ENCODE results near the gene PLAAT2.

DNA sequence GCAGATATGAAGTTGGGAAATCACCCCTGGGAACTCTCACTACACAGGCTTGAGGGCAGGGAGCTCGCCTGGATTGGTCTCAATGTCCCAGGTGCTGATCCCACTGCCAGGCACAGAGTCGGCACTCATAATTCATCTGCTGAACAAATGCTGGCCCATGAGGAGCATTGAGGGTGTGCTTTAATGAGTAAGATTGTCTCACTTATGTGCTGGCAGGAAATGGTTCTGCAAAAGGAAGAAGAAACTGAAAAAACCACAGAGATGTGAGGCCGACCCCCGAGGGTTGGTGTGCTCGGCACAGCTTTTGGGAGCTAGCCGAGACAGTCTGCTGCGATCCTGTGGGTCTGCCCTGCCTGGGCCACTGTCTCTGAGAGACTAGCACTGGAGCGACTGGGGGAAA is 9.4 kb downstream of the PLAAT2 start:
- TF ChIP-seq, protein P1, sequence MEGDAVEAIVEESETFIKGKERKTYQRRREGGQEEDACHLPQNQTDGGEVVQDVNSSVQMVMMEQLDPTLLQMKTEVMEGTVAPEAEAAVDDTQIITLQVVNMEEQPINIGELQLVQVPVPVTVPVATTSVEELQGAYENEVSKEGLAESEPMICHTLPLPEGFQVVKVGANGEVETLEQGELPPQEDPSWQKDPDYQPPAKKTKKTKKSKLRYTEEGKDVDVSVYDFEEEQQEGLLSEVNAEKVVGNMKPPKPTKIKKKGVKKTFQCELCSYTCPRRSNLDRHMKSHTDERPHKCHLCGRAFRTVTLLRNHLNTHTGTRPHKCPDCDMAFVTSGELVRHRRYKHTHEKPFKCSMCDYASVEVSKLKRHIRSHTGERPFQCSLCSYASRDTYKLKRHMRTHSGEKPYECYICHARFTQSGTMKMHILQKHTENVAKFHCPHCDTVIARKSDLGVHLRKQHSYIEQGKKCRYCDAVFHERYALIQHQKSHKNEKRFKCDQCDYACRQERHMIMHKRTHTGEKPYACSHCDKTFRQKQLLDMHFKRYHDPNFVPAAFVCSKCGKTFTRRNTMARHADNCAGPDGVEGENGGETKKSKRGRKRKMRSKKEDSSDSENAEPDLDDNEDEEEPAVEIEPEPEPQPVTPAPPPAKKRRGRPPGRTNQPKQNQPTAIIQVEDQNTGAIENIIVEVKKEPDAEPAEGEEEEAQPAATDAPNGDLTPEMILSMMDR (IDR thresholded peaks at IDR 0.05; ENCODE audit: low read depth, low read length, missing input control) = no peak
- TF ChIP-seq GABPA (IDR thresholded peaks at IDR 0.05 in 1 of 2, conservative IDR thresholded peaks at IDR 0.05 in 1 of 2) (no peak), YY1 (IDR thresholded peaks at IDR 0.05) (no peak), FOXA2 (IDR thresholded peaks at IDR 0.05) (no peak)
- TF ChIP-seq, protein P2, sequence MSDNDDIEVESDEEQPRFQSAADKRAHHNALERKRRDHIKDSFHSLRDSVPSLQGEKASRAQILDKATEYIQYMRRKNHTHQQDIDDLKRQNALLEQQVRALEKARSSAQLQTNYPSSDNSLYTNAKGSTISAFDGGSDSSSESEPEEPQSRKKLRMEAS (IDR thresholded peaks at IDR 0.05) = no peak
